ENCODE data around the gene CPE. TPM values are rescaled to one million over a fixed set of nuclear protein-coding genes. Genes with fewer than 3 reads are reported as not detected.

CPE gene
- total RNA-seq, 6 donors from 2014 or later, result 4.2 to 53.7 (median 23.3) TPM

DNA sequence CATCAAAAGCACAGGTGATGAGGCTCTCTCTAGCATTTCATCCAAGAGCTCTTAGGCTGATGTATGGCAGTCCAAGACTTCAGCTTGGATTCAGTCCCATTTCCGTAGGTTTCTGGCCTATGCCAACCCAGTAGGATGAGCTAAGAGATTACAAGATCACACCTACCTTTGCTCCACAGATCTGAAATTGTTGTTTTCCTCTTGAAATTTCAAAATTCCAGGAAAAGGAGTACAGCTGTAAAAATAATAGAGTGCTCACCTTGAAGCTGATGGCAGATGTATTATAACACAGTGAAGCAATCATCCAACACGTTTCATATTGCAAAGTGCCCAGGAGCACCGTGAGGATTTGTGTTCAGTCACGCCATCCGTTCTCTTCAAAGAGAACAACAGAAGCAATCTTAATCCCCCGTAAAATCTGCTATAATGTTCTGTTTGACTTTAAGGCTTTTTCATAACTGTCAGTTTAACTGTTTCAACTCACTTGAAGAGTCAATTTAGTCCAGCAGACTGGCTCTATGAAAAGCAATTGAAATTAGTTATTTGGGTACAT lies 137.5 kb downstream of the CPE start:
- peaks cover 2 to 6% (median 6%) of the 10 kb centered on the region in 4 donors for H3K4me1 ChIP-seq
- no peak overlapping the region for H3K4me3 ChIP-seq
- DNase-seq (no peak), ATAC-seq (ENCODE audit: low FRiP score in 2 of 2) (no peak)
- no peaks in the 10 kb centered on the region for H3K36me3 ChIP-seq
- no peaks in the 10 kb centered on the region for H3K27me3 ChIP-seq
- WGBS, 2 donors, result 78 to 81% methylated on average over 6 of the region's 6 CpGs
- no peaks in the 10 kb centered on the region for H3K9me3 ChIP-seq
- H3K27ac ChIP-seq, result no peak overlapping the region
- TF ChIP-seq CTCF (IDR thresholded peaks at IDR 0.05) (no peak), EP300 (IDR thresholded peaks at IDR 0.05) (no peak), POLR2A (IDR thresholded peaks at IDR 0.05) (no peak), POLR2AphosphoS5 (IDR thresholded peaks at IDR 0.05) (no peak)

- Histone ChIP-seq H3K36me3 (no peaks in the 10 kb centered on the region), H3K4me3 (no peak overlapping the region), H3K4me1 (peaks cover 1 to 6% (median 4%) of the 10 kb centered on the region in 4 donors), H3K27ac (no peak overlapping the region), H3K27me3 (no peaks in the 10 kb centered on the region), H3K9me3 (no peaks in the 10 kb centered on the region)
- no peak for TF ChIP-seq POLR2A (IDR thresholded peaks at IDR 0.05)
- no peak for TF ChIP-seq EP300 (IDR thresholded peaks at IDR 0.05)
- no peak for TF ChIP-seq POLR2AphosphoS5 (IDR thresholded peaks at IDR 0.05)
- no peak for TF ChIP-seq CTCF (IDR thresholded peaks at IDR 0.05)
- no peak for ATAC-seq (ENCODE audit: low FRiP score in 2 of 2)
- WGBS, 2 donors, result 76 to 83% methylated on average over 1 of the region's 1 CpG
- DNase-seq, result no peak
Measured at GRCh38 chr4:165517216-165517615, 138.4 kb downstream of the CPE start.

DNA sequence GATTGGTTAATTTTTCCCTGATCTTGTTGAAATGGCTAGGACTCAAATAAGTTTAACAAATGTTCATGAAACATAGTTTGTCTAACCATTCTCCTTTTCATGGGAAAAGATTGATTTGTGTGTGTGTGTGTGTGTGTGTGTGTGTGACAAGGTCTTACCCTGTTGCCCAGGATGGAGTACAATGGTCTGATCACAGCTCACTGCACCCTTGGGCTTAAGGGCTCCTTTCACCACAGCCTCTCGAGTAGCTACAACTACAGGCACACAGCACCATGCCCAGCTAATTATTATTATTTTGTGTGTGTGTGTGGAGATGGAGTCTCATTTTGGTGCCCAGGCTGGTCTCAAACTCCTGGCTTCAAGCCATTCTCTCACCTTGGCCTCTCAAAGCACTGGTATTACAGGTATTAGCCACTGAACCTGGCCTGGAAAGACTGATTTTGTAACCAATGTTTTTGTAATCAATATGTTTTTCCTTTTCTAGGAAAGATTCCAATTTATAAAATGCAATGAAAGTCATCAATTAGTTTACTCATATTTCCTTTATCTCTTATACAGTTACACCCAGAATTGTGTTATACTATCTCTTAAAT lies 139.3 kb downstream of the CPE start:
- Histone ChIP-seq H3K4me3 (no peak overlapping the region), H3K27me3 (no peaks in the 10 kb centered on the region), H3K27ac (no peak overlapping the region), H3K9me3 (no peaks in the 10 kb centered on the region), H3K4me1 (peaks cover 0 to 6% (median 2%) of the 10 kb centered on the region in 4 donors), H3K36me3 (no peaks in the 10 kb centered on the region)
- TF ChIP-seq POLR2A (IDR thresholded peaks at IDR 0.05), result no peak
- no peak for TF ChIP-seq EP300 (IDR thresholded peaks at IDR 0.05)
- no peak for TF ChIP-seq CTCF (IDR thresholded peaks at IDR 0.05)
- no peak for TF ChIP-seq POLR2AphosphoS5 (IDR thresholded peaks at IDR 0.05)
- WGBS, 2 donors, result 88 to 100% methylated on average over 1 of the region's 1 CpG
- no peak for DNase-seq
- ATAC-seq (ENCODE audit: low FRiP score in 2 of 2), result no peak

- Histone ChIP-seq H3K36me3 (no peaks in the 10 kb centered on the region), H3K4me1 (peaks cover 0 to 6% (median 0%) of the 10 kb centered on the region in 4 donors), H3K27me3 (no peaks in the 10 kb centered on the region), H3K27ac (no peak overlapping the region), H3K9me3 (no peaks in the 10 kb centered on the region), H3K4me3 (no peak overlapping the region)
- DNase-seq (no peak), ATAC-seq (ENCODE audit: low FRiP score in 2 of 2) (no peak)
- TF ChIP-seq EP300 (IDR thresholded peaks at IDR 0.05) (no peak), POLR2AphosphoS5 (IDR thresholded peaks at IDR 0.05) (no peak), POLR2A (IDR thresholded peaks at IDR 0.05) (no peak), CTCF (IDR thresholded peaks at IDR 0.05) (no peak)
- WGBS, 2 donors, result 83% methylated on average over 1 of the region's 1 CpG
Measured at GRCh38 chr4:165518686-165519085, 139.9 kb downstream of the CPE start.

GRCh38 chr4:165519591-165519990 lies 140.8 kb downstream of the CPE start:
- ATAC-seq (ENCODE audit: low FRiP score in 2 of 2) (peak in 1 of 2 donors; percentile 59), DNase-seq (no peak)
- no peak overlapping the region for H3K27ac ChIP-seq
- no peaks in the 10 kb centered on the region for H3K27me3 ChIP-seq
- TF ChIP-seq POLR2A (IDR thresholded peaks at IDR 0.05), result no peak
- no peak for TF ChIP-seq CTCF (IDR thresholded peaks at IDR 0.05)
- no peak for TF ChIP-seq EP300 (IDR thresholded peaks at IDR 0.05)
- TF ChIP-seq POLR2AphosphoS5 (IDR thresholded peaks at IDR 0.05), result no peak
- H3K36me3 ChIP-seq, result no peaks in the 10 kb centered on the region
- no peaks in the 10 kb centered on the region for H3K9me3 ChIP-seq
- H3K4me3 ChIP-seq, result no peak overlapping the region
- H3K4me1 ChIP-seq, result peaks cover 0 to 6% (median 0%) of the 10 kb centered on the region in 4 donors
